ENCODE measurements around the gene REX1BD.
"Not testable (repeated sequence)": the region's sequence is repeated elsewhere in the genome, so short reads cannot be mapped to it uniquely, and the experiment has no call there.

The REX1BD gene

DNA sequence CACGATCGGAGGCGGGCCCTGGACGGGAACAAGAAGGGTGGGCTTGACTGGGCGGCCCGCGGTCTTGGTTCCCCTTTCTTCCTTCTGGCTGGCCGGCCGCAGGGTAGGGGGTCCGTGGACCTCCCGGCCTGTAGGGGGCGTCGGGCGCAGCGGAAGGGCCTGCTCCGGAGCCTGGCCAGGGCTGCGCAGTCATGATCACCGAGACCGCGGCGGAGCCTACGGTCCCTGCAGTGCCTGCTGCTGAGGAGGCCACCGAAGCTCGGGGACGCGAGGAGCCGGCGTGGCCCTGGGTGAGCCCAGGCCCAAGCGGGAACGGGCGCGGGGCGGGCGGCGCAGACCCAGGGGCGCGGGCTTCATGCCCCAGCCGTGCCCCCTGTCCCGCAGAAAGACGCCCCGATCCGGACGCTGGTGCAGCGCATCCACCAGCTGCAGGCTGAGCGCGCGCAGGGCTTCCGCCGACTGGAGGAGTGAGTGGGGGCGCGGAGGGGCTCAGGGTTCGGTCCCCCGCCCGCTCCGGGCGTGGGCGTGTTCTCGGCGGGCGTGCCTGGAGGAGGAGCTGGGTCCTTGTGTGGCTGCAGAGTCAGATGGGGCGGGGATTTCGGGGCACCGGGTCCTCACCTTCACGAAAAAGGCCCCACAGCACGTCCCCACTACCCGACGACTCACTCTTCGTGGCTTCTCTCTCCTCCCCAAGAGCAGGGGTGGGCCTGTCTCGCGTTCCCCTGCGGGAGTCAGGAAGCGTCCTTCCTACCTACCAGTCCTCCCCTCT lies at the start of gene REX1BD:
Gene REX1BD (plus strand): TSS at position 188 of the 769 bp plus-strand sequence. CDS start 4 bp downstream, at position 192.
- peak; percentile 92 for DNase-seq

DNA sequence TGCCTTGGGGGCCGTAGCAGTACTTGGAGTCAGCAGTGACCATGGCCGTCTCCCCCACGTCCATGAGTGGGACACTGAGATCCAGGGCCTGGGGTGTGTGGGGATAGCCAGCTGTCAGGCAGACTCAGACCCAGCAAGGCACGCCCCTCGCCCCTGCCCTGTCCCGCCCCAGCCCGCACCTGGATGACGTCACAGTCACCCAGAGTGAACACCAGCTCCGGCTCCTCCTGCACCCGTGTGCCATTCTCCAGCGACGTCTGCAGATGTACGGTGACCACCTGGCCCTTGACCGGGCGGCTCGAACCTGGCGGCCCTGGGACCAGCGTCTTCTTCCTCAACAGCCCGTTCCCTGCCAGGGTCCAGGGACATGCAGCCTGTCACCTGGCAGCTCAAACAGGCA lies 49.2 kb upstream of the REX1BD start:
- no peak for DNase-seq

DNA sequence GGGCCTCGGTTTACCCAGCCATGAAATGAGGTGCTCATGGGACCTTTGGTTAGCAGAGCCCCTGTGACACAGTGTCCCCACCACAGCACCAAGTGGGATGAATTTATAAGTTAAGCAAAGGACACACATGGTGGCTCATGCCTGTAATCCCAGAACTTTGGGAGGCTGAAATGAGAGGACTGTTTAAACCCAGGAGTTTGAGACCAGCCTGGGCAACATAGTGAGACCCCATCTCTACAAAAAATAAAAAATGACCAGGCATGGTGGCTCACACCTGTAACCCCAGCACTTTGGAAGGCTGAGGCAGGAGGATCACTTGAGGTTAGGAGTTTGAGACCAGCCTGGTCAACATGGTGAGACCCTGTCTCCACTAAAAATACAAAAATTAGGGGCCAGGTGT lies 48.4 kb upstream of the REX1BD start:
- not testable (repeated sequence) for DNase-seq

DNA sequence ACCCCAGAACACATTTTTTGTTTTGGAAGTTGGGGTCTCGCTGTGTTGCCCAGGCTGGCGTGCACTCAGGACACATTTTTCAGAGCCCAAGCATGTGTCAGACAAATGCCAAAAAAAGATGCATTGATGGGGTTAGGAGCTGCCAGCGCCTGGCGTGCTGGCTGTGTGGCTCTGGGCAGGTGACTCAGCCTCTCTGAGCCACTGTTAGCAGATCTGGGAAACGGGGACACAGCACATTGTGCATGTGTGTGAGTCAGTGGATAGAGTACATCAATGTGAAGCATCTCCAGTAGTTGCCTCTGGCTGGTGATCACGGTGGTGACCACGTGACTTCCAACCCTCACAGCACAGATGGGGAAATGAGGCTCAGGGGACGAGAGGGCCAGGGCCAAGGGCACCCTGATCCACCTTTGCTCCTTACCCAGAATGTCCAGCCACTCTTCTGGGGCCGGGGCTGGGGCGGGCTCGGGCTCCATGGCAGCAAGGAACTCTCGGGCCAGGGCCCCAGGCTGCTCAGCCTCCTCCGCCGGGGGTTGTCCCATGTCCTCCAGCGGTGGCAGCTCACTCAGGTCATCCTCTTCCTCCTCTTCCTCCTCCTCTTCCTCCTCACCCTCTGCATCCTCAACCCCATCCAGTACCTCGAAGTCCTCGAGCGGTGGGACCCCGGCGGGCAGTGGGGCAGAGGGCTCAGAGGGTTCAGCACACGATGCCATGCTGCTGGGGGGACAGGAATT lies 47.2 kb upstream of the REX1BD start:
- peak; percentile 20 for DNase-seq

DNA sequence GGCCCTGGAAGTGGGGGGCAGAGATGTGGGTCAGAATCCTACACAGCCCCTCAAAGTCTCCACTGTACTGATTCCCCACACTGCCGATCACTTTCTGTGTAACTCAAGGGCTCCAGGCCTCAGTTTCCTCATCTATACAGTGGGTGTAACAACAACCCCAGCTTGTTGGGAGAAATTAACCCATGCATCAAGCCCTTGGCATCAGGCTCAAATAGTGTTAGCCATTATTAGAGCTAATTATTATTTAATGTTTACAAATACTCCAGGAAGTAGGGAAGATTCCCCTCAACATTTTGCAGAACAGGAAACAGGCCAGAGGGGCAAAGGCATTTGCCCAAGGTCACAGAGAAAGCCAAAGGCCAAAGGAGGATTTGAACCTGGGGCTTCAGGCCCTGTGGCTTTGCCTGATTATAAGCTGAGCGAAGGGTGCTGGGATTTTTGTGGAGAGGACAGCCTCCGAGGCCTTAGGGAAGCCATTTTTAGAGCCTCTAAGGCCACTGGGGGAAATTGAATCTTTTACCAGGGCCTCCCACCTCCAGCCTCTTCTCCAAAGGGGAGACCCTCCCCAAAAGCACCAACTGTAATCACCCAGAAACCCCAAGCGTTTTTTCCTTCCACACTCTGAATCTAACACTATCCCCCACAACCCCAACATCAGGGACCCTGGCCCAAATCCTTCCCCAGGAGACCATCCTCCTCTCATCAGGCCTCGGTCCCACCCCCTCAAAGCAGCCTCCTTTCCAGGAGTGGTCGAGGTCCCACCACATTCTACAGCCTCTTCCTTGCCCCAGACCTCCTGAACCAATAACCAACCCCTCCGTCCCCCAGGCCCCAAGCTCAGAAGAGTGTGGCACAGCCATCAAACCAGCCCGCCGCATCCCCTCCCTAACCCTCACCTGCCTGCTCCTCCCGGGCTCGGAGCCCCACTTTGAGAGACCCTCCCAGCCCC lies 46.3 kb upstream of the REX1BD start:
- DNase-seq: peak; percentile 48

DNA sequence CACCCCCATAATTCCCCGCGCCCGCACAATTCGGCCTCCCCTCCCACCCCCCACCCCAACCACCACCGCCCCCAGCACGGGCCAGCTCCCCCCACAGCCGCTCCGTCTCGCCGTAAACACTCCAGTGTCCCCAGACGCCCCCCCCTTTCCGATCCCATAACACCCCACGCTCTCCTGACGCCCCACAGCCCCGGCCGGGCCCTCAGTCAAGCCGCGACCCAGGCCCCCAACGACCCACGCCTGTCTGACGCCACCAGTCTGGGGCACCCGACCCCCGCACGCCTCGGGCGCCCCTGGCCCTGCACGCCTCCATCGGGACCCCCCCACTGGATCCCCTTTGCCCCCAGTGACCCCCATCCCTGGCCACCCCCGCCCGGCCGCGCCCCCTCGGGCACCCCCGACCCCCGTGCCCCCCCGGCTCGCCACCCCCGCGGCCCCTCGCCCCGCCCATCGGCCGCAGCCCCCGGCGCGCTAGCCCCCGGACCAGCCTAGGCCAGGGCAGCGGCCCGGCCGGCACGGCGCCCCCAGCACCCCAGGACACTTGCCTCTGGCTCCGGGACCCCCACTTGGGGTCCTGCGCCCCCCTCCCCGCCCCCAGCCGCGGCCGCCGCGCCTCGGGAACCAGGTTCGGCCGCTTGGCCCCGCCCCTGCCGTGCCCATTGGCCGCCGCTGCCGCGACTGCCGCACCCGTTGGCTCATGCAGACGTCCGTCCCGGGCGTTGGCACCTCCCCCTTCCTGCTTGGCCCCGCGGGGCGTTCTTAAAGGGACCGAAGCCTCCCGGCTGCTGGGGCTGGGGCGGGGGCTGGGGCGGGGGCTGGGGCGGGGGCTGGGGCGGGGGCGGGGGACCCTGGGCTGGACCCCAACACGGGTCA lies 45.4 kb upstream of the REX1BD start, which contains the start of gene FKBP8:
Gene FKBP8 (minus strand): TSS at position 633 of the 873 bp plus-strand sequence. CDS start 1,603 bp downstream, outside the sequence.
- peak; percentile 97 for DNase-seq

DNA sequence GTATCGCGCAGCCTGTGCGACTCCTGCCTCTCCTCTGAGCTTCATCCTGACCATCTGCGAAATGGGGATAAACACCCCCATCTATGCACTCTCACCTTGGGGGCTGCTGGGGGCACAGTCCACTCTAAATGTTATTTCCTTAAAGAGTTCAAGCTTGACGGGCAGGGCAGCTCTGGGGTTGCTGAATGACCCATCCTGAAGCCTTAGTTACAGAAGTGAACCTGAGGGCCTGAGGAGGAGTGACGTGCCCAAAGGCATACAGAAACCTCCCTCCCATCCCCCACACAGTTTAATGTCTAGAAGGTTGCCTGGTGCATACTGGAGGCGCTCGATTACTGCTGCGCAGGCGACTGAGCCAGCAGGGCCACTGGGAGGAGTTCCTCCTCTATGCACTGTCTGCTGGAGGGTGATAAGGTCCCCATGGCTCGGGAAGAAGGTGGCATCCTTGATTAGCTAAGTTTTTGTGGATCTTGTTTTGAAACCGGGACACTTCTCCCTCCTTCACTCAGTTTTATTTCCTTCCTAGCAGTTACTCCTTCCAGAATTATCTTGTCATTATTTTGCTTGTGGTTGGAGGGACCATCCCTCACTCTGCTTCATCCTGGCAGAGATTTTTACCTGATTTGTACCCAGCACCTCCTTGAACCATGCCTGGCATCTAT lies 44.7 kb upstream of the REX1BD start:
- peak; percentile 100 for DNase-seq

DNA sequence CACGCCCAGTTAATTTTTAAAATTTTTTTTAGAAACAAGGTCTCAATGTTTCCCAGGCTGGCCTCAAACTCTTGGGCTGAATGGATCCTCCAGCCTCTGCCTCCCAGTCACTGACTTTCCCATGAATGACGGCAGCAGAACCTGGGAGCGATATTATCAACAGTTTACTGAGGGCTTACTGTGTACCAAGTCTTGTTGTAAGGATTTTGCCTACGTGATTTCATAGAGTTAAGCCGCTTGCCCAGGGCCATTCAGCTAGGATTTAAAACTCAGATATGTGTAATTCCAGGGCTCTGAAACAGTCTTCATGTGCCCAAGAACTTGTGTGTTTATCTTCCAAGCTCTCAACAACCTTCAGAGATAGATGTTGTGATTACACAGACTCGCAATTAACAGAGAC lies 37.0 kb upstream of the REX1BD start:
- DNase-seq: no peak

DNA sequence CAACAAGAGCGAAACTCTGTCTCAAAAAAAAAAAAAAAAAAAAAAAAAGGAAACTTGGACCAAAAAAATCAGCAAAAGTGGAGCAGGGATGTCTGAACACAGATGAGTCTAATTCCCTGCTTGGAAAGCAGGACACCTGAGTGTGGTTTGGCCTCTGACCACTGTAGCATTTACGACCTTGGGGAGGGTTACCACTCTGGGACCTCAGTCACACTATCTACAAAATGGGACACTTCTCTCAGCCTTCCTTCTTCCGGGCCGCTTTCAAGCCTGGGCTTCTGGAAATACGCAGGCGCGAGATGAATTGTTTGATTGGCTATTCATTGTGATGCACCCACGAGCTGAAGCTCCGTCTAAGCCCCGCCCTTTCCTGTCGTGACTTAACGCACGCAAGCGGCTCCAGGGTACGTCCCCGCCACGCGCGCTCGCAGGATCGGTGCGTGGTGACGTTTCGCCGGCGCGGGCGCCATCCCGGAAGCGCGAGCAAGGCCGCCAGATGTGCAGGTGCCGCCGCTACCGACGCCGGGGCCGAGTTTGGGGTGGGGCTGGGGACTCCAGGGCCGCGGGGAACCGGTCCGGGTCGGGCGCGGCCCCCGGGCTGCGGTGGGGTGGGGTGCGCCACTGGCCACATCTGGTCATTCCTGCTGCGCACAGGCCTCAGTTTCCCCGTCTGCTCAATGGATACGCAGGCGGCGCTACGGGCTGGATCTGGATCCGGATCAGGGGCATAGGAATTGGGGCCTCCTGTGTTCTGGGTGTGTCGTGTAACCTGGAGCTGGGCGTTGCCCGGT lies 31.0 kb upstream of the REX1BD start, which contains the start of gene KXD1:
Gene KXD1 (plus strand): TSS at position 460 of the 791 bp plus-strand sequence. CDS start 4,187 bp downstream, outside the sequence.
- DNase-seq: peak; percentile 100

DNA sequence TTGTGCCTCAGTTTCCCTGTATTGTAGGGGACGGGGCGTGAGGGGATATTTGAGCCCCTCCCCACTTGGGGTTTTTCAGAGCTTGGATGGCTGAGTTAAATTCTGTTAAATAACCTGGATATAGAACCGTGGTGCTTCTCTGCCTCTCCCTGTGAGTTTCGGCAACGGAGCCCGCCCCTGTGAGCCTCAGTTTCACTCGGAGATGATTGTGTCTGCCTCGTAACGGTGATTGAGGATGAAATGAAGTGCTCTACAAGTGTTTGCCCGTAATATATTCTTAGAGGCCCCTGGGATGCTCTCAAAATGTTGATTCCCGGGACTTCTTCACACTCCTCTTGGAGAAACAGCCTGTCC lies 30.4 kb upstream of the REX1BD start:
- peak; percentile 23 for DNase-seq

DNA sequence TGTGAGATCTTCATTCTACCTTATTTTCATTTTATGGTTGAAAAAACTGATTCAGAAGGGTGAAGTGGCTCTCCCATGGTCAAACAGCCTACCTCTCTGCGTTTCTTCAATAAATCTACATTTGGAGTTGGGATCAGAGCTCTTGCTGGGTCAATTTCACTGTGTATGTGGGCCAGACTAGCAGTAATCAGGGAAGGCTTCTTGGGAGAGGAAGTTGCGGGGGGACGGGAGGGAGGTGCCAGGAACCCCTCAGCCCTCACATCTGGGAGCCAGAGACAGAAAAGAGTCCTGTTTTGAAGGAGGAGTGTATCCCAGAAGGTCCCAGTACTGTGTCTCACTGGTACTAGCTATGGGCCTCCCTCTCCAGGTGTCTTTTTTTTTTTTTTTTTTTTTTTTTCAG lies 30.0 kb upstream of the REX1BD start:
- DNase-seq: peak; percentile 22

DNA sequence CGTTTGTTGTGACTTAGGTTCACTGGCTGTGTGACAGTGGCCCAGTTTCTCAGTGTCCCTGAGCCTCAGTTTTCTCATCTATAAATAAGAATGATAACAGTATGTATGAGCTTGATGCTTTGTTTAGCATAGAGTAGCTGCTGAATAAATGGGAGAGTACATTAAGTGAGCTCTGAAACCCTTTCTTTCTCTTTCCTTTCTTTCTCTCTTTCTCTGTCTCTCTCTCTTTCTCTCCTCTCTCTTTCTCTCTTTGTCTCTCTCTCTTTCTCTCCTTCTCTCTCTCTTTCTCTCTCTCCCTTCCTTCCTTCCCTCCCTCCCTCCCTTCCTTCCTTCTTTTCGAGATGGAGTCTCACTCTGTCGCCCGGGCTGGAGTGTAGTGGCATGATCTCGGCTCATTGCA lies 28.9 kb upstream of the REX1BD start:
- no peak for DNase-seq

DNA sequence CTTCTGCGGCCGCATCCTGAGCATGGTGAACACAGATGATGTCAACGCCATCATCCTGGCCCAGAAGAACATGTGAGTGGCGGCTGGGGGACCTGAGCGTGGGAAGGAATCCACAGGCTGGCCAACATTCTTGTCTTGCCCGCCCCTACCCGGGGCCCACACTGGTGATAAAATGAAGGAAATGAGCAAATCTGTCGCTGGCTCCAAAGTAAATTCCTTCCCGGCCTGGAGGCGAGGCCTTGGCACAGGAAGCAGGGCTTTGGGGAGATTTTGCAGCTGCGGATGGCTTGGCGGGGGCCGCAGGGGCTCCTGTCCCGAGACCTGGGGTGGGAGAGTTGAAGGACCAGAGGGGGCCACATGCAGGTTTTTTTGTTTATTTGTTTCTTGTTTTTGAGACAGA lies 26.5 kb upstream of the REX1BD start:
- no peak for DNase-seq

DNA sequence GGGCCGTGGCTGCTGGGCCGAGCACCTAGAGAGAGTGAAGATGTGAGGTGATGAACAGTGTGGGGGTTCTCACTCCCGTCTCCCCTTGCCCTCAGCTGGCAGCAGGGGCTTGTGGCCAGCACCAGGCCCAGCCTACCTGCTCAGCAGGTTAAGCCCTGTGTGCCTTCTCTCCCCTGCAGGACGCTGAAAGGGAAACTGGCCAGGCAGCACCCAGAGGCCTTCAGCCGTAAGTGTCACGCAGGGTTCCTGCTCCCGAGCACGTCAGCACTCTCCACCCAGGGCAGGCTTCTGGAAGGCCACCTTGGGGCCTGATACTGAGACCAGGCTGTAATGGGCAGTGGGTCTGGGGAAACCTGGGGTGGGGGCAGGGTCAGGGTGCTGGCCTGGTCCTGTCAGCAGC lies 21.6 kb upstream of the REX1BD start:
- no peak for DNase-seq

DNA sequence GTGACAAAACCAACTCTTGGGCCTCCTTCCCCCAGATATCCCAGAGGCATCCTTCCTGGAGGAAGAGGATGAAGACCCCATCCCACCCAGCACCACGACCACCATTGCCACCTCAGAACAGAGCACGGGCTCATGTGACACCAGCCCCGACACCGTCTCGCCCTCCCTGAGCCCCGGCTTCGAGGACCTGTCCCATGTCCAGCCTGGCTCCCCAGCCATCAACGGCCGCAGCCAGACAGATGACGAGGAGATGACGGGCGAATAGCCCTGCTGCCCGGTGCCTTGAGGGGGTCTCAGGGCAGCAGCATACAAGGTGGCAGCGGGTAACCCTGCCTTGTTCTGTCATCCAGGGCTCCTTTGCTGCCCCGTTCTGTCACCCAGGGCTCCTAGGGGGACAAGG lies 20.2 kb upstream of the REX1BD start:
- no peak for DNase-seq

DNA sequence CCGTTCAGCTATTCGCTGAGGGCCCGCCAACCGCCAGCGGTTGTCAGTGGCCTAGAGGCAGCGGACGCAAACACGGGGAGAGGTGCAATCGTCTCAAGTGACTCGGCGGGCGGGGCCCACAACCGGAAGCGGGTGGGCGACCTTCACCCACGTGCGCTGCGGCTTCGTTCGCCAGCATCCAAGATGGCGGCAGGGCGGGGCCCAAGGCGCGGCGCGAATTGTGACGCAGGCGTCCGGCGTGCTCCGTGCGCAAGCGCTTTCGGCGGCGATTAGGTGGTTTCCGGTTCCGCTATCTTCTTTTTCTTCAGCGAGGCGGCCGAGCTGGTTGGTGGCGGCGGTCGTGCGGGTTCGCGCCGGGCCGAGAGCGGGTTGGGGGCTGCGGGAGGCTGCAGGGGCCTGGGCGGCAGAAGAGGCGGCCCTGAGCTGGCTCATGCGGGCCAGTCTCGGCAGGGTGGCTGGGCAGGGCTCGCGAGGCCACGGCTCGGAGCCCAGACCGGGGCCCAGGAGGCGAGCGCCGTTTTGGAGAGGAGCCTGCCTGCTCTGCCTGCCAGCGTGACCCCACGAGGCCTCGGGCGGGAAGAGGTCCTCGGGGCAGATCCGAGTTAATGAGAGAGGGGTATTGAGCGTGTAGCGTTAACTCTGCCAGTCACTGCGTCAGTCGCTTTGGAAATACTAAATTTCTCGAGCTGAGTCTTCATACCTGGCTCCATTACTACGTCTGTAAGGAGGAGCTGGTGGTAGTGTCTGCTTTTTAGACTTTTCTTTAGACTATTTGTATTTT lies 16.8 kb upstream of the REX1BD start, which contains the start of gene UBA52:
Gene UBA52 (plus strand): TSS at position 294 of the 781 bp plus-strand sequence. CDS start 1,444 bp downstream, outside the sequence.
- DNase-seq: peak; percentile 99

DNA sequence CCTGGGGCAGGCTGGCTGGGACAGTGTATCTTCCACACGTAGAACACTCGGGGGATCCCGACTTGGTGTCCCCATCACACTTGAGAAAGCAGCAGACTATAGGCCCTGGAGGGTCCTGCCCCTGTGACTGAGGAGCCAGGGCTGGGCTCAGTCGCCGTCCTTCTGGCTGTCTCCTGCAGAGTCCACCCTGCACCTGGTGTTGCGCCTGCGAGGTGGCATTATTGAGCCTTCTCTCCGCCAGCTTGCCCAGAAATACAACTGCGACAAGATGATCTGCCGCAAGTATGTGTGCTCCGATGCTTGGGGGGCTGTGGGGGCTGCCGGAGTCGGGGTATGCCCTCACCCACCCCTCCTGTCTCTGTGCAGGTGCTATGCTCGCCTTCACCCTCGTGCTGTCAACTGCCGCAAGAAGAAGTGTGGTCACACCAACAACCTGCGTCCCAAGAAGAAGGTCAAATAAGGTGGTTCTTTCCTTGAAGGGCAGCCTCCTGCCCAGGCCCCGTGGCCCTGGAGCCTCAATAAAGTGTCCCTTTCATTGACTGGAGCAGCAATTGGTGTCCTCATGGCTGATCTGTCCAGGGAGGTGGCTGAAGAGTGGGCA lies 13.8 kb upstream of the REX1BD start:
- DNase-seq: no peak

DNA sequence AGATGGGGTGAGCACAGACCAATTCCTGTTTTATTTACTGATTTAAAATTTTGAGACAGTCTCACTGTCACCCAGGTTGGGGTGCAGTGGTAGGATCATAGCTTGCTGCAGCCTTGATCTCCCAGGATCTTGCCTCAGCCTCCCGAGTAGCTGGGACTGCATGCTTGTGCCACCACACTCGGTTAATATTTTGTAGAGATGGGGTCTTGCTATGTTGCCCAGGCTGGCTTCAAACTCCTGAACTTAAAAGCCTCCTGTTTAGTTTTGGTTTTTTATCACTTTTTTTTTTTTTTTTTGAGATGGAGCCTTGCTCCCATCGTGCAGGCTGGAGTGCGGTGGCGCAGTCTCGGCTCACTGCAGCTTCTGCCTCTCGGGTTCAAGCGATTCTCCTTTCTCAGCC lies 12.2 kb upstream of the REX1BD start:
- no peak for DNase-seq

DNA sequence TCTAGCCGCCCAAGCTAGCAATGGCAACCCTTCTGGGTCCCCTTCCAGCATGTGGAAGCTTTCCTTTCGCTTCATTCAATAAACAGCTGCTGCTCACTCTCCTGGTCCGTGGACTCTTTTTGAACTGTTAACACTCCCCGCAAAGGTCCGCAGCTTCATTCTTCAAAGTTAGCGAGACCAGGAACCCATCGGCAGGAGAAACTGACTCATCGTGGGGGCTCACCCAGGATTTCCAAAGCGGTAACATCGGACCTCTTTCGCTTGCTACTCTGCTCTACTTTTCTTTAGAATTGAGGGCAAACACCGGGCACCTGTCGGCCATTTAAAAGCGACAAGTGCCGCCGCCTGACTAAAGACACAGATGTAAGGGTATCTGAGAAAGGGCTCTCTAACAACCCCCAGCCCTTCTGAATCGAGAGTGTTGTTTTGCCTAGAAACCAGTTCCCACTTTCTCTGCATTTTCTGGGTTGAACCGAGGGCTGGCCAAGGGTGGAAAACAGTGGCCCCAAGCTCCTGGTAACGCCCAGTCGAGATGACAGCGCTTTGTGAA lies 11.2 kb upstream of the REX1BD start:
- no peak for DNase-seq

All from hematopoietic multipotent progenitor cell treated with erythropoietin and hydrocortisone succinate and interleukin-3 and kit ligand, for 6 days (in vitro differentiated cells).